Left lung (tissue), 10 donors: ENCODE data around the gene FUZ. TPM values are rescaled to one million over a fixed set of nuclear protein-coding genes. Genes with fewer than 3 reads are reported as not detected.
A peak's percentile ranks its signal among the peaks of the same experiment; 100 is the strongest.

Experiments
- ATAC-seq: fragments of 200-7000 bp; cut with Tn5 transposase; one replicate; pipeline ENCODE4 v1.9.1; 2020; ENCODE audit warnings: moderate library complexity
- DNase-seq, 4 donors: peaks; one replicate each; pipeline ENCODE4 v3.0.0-alpha.2; 2013 to 2020
- H3K27ac ChIP-seq, 2 donors: fragments of 200-600 bp; sonication (generic) in 1 of 2; one replicate each; pipeline versions ENCODE4 v1.5.0 to v1.8.0; 2020 to 2021
- H3K27me3 ChIP-seq, 2 donors: fragments of 200-600 bp; sonication (generic) in 1 of 2; one replicate each; pipeline versions ENCODE4 v1.5.0 to v1.8.0; 2020 to 2021
- H3K36me3 ChIP-seq, 2 donors: fragments of 200-600 bp; sonication (generic) in 1 of 2; one replicate each; pipeline versions ENCODE4 v1.5.0 to v1.8.0; 2020 to 2021
- H3K4me1 ChIP-seq, 2 donors: fragments of 200-600 bp; one replicate each; pipeline ENCODE4 v1.8.0; 2021
- H3K4me3 ChIP-seq, 2 donors: fragments of 200-600 bp; sonication (generic) in 1 of 2; one replicate each; pipeline versions ENCODE4 v1.5.0 to v1.8.0; 2020 to 2021; ENCODE audit warnings: mild to moderate bottlenecking in 1 of 2
- H3K9me3 ChIP-seq, 2 donors: fragments of 200-600 bp; sonication (generic) in 1 of 2; one replicate each; pipeline versions ENCODE4 v1.5.0 to v1.8.0; 2020 to 2021
- intact Hi-C, 2 donors: fragments of 100-400 bp; cut with DNase I; formaldehyde crosslinking; loops; one replicate each; pipeline versions ENCODE4 v1.11.2 to v1.14.2; 2022
- polyA plus RNA-seq, 6 donors: library from polyadenylated mRNA; unstranded; fragments of 120-200 nt; gene quantifications; one replicate each; pipeline ENCODE4 v1.2.1, GENCODE V29; 2013; ENCODE audit not compliant: insufficient read length in 6 of 6
- total RNA-seq, 2 donors: library from RNA; stranded (reverse); fragmentation: NEBNext Ultra II Directional; extraction: Animal tissue kit (Norgen Biotek cat#: 25700); gene quantifications; one replicate each; pipeline ENCODE4 v1.2.1, GENCODE V29; 2021
- TF ChIP-seq, protein P1 (sequence below), 2 donors: fragments of 200-600 bp; sonication (generic) in 1 of 2; IDR thresholded peaks; one replicate each; pipeline versions ENCODE4 v1.5.0 to v1.8.0; 2021; ENCODE audit warnings: antibody characterized with exemption in 2 of 2
- donor health status: DM: no; HTN: yes; CAD: no.
- donor health status: DM: no; HTN: no; CAD: no.

Gene FUZ
- total and polyA plus RNA-seq, 8 donors: 15.3 to 31.7 (median 25.8) TPM

- TF ChIP-seq, protein P1, sequence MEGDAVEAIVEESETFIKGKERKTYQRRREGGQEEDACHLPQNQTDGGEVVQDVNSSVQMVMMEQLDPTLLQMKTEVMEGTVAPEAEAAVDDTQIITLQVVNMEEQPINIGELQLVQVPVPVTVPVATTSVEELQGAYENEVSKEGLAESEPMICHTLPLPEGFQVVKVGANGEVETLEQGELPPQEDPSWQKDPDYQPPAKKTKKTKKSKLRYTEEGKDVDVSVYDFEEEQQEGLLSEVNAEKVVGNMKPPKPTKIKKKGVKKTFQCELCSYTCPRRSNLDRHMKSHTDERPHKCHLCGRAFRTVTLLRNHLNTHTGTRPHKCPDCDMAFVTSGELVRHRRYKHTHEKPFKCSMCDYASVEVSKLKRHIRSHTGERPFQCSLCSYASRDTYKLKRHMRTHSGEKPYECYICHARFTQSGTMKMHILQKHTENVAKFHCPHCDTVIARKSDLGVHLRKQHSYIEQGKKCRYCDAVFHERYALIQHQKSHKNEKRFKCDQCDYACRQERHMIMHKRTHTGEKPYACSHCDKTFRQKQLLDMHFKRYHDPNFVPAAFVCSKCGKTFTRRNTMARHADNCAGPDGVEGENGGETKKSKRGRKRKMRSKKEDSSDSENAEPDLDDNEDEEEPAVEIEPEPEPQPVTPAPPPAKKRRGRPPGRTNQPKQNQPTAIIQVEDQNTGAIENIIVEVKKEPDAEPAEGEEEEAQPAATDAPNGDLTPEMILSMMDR (IDR thresholded peaks at IDR 0.05): no peak
- no peak overlapping the region for H3K27ac ChIP-seq
- peaks cover 0 to 11% of the 10 kb centered on the region in 2 donors for H3K36me3 ChIP-seq
- ATAC-seq: no peak
- peaks cover 0 to 29% of the 10 kb centered on the region in 2 donors for H3K4me1 ChIP-seq
- no peaks in the 10 kb centered on the region for H3K9me3 ChIP-seq
- H3K27me3 ChIP-seq: no peaks in the 10 kb centered on the region
- H3K4me3 ChIP-seq: no peak overlapping the region
- intact Hi-C loops: no loop called here
- DNase-seq: no peak
Observed at GRCh38 chr19:49775742-49776370, 37.2 kb downstream of the FUZ start.

DNA sequence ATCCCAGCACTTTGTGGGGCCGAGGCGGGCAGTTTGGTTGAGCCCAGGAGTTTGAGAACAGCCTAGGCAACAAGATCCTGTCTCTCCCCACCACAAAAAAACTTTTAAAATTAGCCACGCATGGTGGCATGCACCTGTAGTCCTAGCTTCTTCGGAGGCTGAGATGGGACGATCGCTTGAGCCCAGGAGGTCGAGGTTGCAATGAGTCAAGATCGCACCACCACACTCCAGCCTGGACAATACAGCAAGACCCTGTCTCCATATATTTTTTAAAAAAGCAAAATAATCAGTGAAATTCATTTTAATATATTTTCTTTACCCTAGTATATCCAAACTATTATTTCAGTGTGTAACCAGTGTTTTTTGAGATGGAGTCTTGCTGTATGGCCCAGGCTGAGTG, 38.1 kb downstream of the FUZ start:
- ATAC-seq (no peak), DNase-seq (no peak)
- H3K36me3 ChIP-seq: peaks cover 0 to 11% of the 10 kb centered on the region in 2 donors
- H3K27ac ChIP-seq: no peak overlapping the region
- TF ChIP-seq, protein P1 (IDR thresholded peaks at IDR 0.05): no peak
- H3K27me3 ChIP-seq: no peaks in the 10 kb centered on the region
- no peaks in the 10 kb centered on the region for H3K9me3 ChIP-seq
- no peak overlapping the region for H3K4me3 ChIP-seq
- peaks cover 0 to 23% of the 10 kb centered on the region in 2 donors for H3K4me1 ChIP-seq
- intact Hi-C loops: no loop called here

- peak overlapping the region in 1 of 2 donors; percentile 2 for H3K27ac ChIP-seq
- no peak for ATAC-seq
- no peak for DNase-seq
- intact Hi-C loops: no loop called here
- peaks cover 0 to 11% of the 10 kb centered on the region in 2 donors for H3K36me3 ChIP-seq
- H3K4me3 ChIP-seq: no peak overlapping the region
- H3K4me1 ChIP-seq: peaks cover 0 to 17% of the 10 kb centered on the region in 2 donors
- TF ChIP-seq, protein P1 (IDR thresholded peaks at IDR 0.05): no peak
- no peaks in the 10 kb centered on the region for H3K27me3 ChIP-seq
- no peaks in the 10 kb centered on the region for H3K9me3 ChIP-seq
Observed at GRCh38 chr19:49773663-49774350, 39.3 kb downstream of the FUZ start.

DNA sequence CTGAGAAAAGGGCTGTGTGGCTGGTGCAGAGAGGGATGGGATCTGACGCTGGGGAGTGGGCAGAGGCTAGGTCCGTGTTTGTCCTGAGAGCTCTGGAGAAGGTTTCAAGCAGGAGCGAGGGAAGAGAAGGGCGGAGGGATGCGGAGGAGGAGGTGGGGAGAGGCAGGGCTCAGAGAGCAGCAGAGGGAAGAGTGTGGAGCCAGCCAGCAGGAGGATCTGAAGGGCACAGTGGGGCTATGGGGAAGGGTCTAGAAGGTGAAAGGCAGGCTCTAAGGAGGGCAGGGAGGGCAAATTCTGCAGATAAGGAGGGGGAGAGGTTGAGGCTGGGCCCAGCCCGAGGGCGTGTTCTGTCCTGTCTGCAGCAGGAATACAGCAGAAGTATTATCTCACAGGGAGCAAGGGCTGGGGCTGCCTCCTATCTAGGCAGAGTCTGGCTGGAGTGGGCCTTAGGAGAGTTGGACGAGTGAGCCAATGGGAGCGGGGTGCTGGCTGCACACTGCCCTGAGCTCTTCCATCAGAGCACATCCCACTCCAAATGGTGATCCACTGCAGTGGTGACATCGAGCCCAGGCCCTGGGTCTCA, 40.2 kb downstream of the FUZ start:
- H3K4me3 ChIP-seq: no peak overlapping the region
- TF ChIP-seq, protein P1 (IDR thresholded peaks at IDR 0.05): no peak
- no peak for DNase-seq
- intact Hi-C loops: no loop called here
- peaks cover 0 to 26% of the 10 kb centered on the region in 2 donors for H3K4me1 ChIP-seq
- H3K27ac ChIP-seq: no peak overlapping the region
- H3K27me3 ChIP-seq: no peaks in the 10 kb centered on the region
- ATAC-seq: no peak
- H3K9me3 ChIP-seq: no peaks in the 10 kb centered on the region
- H3K36me3 ChIP-seq: peaks cover 0 to 11% of the 10 kb centered on the region in 2 donors

- Histone ChIP-seq H3K4me1 (peaks cover 0 to 33% of the 10 kb centered on the region in 2 donors), H3K27ac (no peak overlapping the region), H3K4me3 (no peak overlapping the region), H3K36me3 (peaks cover 0 to 11% of the 10 kb centered on the region in 2 donors), H3K27me3 (no peaks in the 10 kb centered on the region), H3K9me3 (no peaks in the 10 kb centered on the region)
- intact Hi-C loops: no loop called here
- TF ChIP-seq, protein P1 (IDR thresholded peaks at IDR 0.05): no peak
- ATAC-seq (no peak), DNase-seq (no peak)
Observed at GRCh38 chr19:49771674-49772139, 41.4 kb downstream of the FUZ start.
